HG03108 (cell line): Measurements from ENCODE around the gene WDR27.

Source experiments
- ATAC-seq: cut with Tn5 transposase; IDR thresholded peaks from one replicate; pipeline ENCODE4 v1.9.1; 2021; ENCODE audit warnings: moderate library complexity; ENCODE audit not compliant: unreplicated experiment

WDR27 gene

DNA sequence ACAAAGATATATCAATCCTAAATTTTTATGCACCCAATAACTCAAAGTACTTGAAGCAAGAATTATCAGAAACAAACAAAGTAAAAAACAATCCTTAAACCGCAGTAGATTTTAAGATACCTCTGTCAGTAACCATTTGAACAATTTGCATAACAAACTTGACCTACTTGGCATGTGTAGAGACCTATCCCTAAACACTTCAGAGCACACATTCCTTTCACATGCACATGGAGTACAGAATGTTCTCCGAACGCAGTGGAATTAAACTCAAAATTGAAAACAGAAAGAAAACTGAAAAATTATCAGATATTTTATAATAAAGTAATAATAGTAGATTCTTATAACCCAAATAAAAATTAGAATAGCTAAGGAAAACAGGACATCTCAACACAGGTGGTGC, 285.6 kb downstream of the WDR27 start:
- no peak for ATAC-seq

DNA sequence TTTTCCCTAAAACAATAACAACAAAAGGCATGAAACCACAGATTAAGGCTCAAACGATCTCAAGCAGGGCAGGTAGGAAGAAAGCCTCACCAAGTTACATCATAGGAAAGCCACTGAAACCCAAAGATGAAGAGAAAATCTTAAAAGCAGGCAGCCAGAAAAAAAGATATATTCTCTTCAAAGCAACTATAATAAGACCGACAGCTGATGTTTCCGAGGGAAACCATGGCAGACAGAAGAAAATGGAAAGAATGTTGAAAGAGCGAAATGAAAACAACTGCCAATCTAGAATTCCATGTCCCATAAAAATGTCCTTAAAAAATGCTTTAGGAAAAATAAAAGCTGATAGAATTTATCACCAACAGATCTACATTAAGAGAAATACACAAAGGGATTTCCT, 286.6 kb downstream of the WDR27 start:
- ATAC-seq = no peak

DNA sequence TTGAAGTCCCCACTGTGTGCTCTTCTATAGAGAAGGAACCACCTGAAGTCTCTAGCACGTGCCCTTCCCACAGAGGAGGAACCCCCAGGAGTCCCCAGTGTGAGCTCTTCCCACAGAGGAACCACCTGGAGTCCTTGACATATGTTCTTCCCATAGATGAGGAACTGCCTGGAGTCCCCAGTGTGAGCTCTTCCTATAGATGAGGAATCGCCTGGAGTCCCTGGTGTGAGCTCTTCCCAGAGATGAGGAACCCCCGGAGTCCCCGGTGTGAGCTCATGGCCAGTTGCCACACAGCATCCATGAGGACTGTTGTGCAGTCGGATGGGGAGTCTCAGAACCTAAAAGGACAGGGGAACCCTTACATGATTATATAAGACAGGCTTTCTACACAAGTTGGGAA, 290.1 kb downstream of the WDR27 start:
- ATAC-seq = no peak

DNA sequence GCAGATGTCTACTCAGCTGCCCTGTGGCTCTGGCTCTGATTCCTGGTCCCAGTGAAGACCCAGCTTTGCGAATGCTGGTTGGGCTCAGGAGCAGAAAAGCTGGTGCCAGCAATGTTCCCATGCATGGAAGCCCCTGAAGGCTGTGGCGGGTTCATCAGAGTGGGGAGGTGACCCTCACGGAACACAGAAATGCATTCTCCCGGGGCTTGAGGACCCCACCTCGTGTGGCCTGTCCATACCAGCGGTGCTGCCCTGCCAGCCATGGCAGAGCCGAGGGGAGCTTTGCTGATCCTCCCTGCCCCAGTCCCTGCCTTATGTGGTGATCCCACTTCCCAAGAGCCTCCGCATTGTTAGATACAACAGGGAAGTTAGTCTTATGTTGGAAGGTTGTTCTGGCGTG, 290.5 kb downstream of the WDR27 start:
- ATAC-seq = no peak

DNA sequence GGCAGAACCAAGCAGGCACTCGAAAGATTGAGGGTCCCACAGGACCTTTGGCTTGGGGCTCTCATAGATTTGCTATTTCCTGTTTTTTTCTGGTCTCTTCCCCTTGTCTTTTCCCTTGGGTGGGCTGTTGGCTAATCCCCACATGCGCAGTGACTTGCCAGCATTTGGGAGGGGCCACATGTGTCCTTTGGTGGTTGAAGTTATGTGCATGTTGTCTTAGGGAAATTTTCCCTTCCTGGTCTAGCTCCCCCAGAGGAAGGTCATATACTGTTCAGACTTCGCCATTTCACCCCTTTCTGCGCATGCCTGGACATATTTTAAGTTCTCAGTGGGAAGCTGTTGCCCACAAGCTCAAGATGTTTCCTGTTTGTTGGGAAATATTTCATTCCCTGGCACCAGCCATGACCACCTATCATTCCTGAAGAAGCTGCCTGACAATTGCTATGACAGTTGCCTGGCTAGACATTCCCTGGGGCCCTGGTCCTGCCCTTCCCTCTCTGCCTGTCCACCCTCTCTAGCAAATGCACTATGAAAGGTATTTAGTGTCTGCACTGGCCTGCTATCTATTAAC, 292.0 kb downstream of the WDR27 start:
- no peak for ATAC-seq

DNA sequence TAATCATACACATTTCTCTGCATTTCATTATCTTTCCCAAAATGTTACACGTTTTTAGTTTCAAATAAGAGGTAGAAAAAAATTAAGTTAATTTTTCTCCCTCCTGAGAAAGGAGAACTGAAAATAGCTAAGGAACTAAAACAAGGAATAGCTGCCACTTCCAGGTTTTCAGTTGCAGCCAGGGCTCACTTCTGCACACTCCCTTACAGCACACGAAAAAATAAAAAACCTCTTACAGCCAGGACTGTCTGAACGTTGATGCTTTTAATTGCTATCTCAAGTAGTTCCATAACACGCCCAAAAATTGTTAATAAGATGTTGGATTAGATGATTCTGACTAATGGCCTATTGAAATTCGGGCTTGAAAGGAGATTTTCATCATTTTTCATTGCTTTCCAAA, 294.5 kb downstream of the WDR27 start:
- ATAC-seq = no peak
